ENCODE measurements around the gene DISC1. TPM values are rescaled to one million over a fixed set of nuclear protein-coding genes. Genes with fewer than 3 reads are reported as not detected.

The DISC1 gene
- total and polyA plus RNA-seq, 7 experiments from 2014 or later: 7.8 to 33.8 (median 17.1) TPM

DNA sequence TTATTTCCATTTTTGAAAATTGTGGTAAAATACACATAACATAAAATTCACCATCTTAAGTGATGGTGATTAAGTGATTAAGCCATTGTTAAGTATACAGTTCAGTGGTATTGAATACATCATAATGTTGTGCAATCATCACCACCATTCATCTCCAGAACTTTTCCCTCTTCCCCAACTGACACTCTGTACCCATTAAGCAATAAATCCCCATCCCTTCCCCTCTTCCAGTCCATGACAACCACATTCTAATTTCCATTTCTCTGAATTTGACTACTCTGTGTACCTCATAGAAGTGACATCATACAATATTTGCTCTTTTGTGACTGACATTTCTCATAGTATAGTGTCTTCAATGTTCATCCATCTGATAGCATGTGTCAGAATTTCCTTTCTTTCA is 124.8 kb downstream of the DISC1 start:
- ChIA-PET CTCF (no interaction called here), POLR2A (no interaction called here)
- Histone ChIP-seq H3K9me3 (ENCODE audit: control insufficient read depth in 2 of 3, low read length in 3 of 3) (peaks cover 0 to 22% (median 0%) of the 10 kb centered on the region in 3 experiments), H3K36me3 (ENCODE audit: control insufficient read depth in 2 of 3, insufficient read depth in 3 of 3, low read length in 3 of 3) (peaks cover 0 to 50% (median 11%) of the 10 kb centered on the region in 3 experiments), H3K27ac (ENCODE audit: low read depth, low read length) (no peak overlapping the region), H3K27me3 (ENCODE audit: control insufficient read depth in 2 of 2, insufficient read depth in 2 of 2, low read length in 2 of 2) (no peaks in the 10 kb centered on the region), H3K4me1 (ENCODE audit: control insufficient read depth in 2 of 2, insufficient read depth in 2 of 2, low read length in 2 of 2) (no peaks in the 10 kb centered on the region), H3K4me3 (ENCODE audit: low read length) (no peak overlapping the region)
- DNase-seq (no peak), ATAC-seq (no peak)
- no peaks in the 10 kb centered on the region for H3K27me3 Mint-ChIP-seq
- no peak overlapping the region for H3K27ac Mint-ChIP-seq
- H3K36me3 Mint-ChIP-seq: peaks cover 45 to 88% (median 79%) of the 10 kb centered on the region in 5 donors
- H3K9me3 Mint-ChIP-seq: peaks cover 4 to 46% (median 18%) of the 10 kb centered on the region in 11 donors
- intact Hi-C loops (cut with micrococcal nuclease): loop anchor here in 1 of 2 donors (10.0 kb wide), 1 partner anchor 1203 kb away; the partner anchor contains the start of gene NTPCR
- H3K4me3 Mint-ChIP-seq: no peak overlapping the region
- peaks cover 0 to 21% (median 7%) of the 10 kb centered on the region in 7 donors for H3K4me1 Mint-ChIP-seq

DNA sequence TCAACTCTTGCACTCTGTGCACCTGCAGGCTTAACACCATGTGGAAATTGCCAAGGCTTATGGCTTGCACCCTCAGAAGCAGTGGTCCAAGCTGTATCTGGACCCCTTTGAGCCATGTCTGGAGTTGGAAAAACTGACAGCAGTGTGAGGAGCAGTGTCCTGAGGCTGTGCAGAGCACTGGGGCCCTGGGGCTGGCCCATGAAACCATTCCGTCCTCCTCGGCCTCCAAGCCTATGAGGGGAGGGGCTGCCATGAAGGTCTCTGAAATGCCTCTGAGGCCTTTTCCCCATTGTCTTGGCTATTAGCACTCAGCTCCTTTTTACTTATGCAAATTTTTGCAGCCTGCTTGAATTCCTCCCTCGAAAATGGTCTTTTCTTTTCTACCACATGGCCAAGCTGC is 126.7 kb downstream of the DISC1 start:
- CTCF ChIA-PET: no interaction called here
- Mint-ChIP-seq H3K4me3 (no peak overlapping the region), H3K36me3 (peaks cover 45 to 75% (median 70%) of the 10 kb centered on the region in 5 donors), H3K27ac (no peak overlapping the region), H3K4me1 (peaks cover 0 to 13% (median 0%) of the 10 kb centered on the region in 7 donors), H3K27me3 (no peaks in the 10 kb centered on the region), H3K9me3 (peaks cover 4 to 43% (median 18%) of the 10 kb centered on the region in 11 donors)
- H3K36me3 ChIP-seq (ENCODE audit: control insufficient read depth in 2 of 3, insufficient read depth in 3 of 3, low read length in 3 of 3): peaks cover 0 to 50% (median 11%) of the 10 kb centered on the region in 3 experiments
- peaks cover 0 to 22% (median 0%) of the 10 kb centered on the region in 3 experiments for H3K9me3 ChIP-seq (ENCODE audit: control insufficient read depth in 2 of 3, low read length in 3 of 3)
- no peaks in the 10 kb centered on the region for H3K27me3 ChIP-seq (ENCODE audit: control insufficient read depth in 2 of 2, insufficient read depth in 2 of 2, low read length in 2 of 2)
- no peak for ATAC-seq
- H3K27ac ChIP-seq (ENCODE audit: low read depth, low read length): no peak overlapping the region
- no peaks in the 10 kb centered on the region for H3K4me1 ChIP-seq (ENCODE audit: control insufficient read depth in 2 of 2, insufficient read depth in 2 of 2, low read length in 2 of 2)
- POLR2A ChIA-PET: no interaction called here
- intact Hi-C loops (cut with micrococcal nuclease): loop anchor here in 1 of 2 donors (10.0 kb wide), 1 partner anchor 1201 kb away; the partner anchor contains the start of gene NTPCR
- no peak overlapping the region for H3K4me3 ChIP-seq (ENCODE audit: low read length)
- no peak for DNase-seq

DNA sequence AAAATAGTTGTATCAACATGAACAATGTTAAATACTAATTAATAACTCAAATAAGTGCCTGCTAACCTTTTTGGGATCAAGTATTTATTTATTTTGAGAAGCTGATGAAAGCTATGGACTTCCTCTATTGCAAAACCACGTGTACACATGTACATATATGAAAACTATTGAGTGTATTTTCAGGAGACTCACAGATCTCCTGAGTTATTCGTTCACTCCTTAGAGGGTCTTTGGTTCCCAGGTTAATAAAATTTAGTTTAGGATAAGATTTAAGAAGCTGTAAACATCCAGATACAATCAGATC is 130.5 kb downstream of the DISC1 start:
- Mint-ChIP-seq H3K9me3 (peaks cover 0 to 29% (median 14%) of the 10 kb centered on the region in 11 donors), H3K4me3 (peak overlapping the region in 1 of 10 donors; percentile 14)
- CTCF ChIA-PET: interaction anchor here (0.6 to 2.1 kb wide), 19 partner anchors 9 to 1645 kb away, joined by 3 to 14 read pairs (median 3); no protein-coding TSS in a partner anchor

DNA sequence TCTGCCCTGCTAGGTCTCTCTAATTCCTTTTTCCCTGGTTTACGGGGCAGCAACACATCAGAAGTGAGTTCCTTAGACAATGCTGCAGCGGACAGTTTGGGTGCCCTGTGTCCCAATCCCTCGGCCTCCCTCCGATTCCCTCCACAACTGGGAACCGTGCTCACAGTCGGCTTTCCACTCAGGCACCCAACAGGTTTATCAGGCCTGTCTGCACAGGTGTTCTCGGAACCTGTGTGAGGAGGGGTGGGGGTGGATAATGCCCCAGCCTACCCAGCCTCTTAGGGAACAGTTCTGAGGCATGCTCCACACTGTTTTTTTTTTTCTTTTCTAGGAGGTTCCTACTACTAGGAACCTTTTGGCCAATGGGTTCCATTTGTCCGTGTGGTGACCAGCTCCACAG is 131.2 kb downstream of the DISC1 start:
- ATAC-seq: no peak
- DNase-seq: no peak
- Mint-ChIP-seq H3K4me3 (peak overlapping the region in 1 of 10 donors; percentile 18), H3K27me3 (no peaks in the 10 kb centered on the region), H3K36me3 (peaks cover 21 to 64% (median 46%) of the 10 kb centered on the region in 5 donors), H3K9me3 (peaks cover 0 to 22% (median 9%) of the 10 kb centered on the region in 11 donors), H3K27ac (no peak overlapping the region), H3K4me1 (peaks cover 0 to 13% (median 0%) of the 10 kb centered on the region in 7 donors)
- intact Hi-C loops (cut with micrococcal nuclease): loop anchor here (2.0 to 10.0 kb wide), 4 partner anchors 49 to 1197 kb away; partner anchors contain the start of gene NTPCR (in 1 of the 2)
- ChIA-PET CTCF (interaction anchor here (0.7 to 1.7 kb wide), 4 partner anchors 11 to 275 kb away, joined by 3 to 6 read pairs (median 4); no protein-coding TSS in a partner anchor), POLR2A (no interaction called here)
- Histone ChIP-seq H3K36me3 (ENCODE audit: control insufficient read depth in 2 of 3, insufficient read depth in 3 of 3, low read length in 3 of 3) (peaks cover 0 to 20% (median 4%) of the 10 kb centered on the region in 3 experiments), H3K4me1 (ENCODE audit: control insufficient read depth in 2 of 2, insufficient read depth in 2 of 2, low read length in 2 of 2) (no peaks in the 10 kb centered on the region), H3K27me3 (ENCODE audit: control insufficient read depth in 2 of 2, insufficient read depth in 2 of 2, low read length in 2 of 2) (no peaks in the 10 kb centered on the region), H3K9me3 (ENCODE audit: control insufficient read depth in 2 of 3, low read length in 3 of 3) (peaks cover 0 to 12% (median 0%) of the 10 kb centered on the region in 3 experiments), H3K4me3 (ENCODE audit: low read length) (no peak overlapping the region), H3K27ac (ENCODE audit: low read depth, low read length) (no peak overlapping the region)

More for the DNA sequence above, 130.5 kb downstream of the DISC1 start:
- Mint-ChIP-seq H3K27me3 (no peaks in the 10 kb centered on the region), H3K27ac (no peak overlapping the region), H3K4me1 (peaks cover 0 to 13% (median 0%) of the 10 kb centered on the region in 7 donors), H3K36me3 (peaks cover 28 to 69% (median 50%) of the 10 kb centered on the region in 5 donors)
- ATAC-seq (peak; percentile 54), DNase-seq (no peak)
- intact Hi-C loops (cut with micrococcal nuclease): loop anchor here (2.0 to 10.0 kb wide), 4 partner anchors 50 to 1198 kb away; partner anchors contain the start of gene NTPCR (in 1 of the 2)
- POLR2A ChIA-PET: no interaction called here
- Histone ChIP-seq H3K36me3 (ENCODE audit: control insufficient read depth in 2 of 3, insufficient read depth in 3 of 3, low read length in 3 of 3) (peaks cover 0 to 28% (median 8%) of the 10 kb centered on the region in 3 experiments), H3K4me3 (ENCODE audit: low read length) (no peak overlapping the region), H3K27me3 (ENCODE audit: control insufficient read depth in 2 of 2, insufficient read depth in 2 of 2, low read length in 2 of 2) (no peaks in the 10 kb centered on the region), H3K27ac (ENCODE audit: low read depth, low read length) (no peak overlapping the region), H3K4me1 (ENCODE audit: control insufficient read depth in 2 of 2, insufficient read depth in 2 of 2, low read length in 2 of 2) (no peaks in the 10 kb centered on the region), H3K9me3 (ENCODE audit: control insufficient read depth in 2 of 3, low read length in 3 of 3) (peaks cover 0 to 19% (median 0%) of the 10 kb centered on the region in 3 experiments)

- Histone ChIP-seq H3K4me3 (ENCODE audit: low read length) (no peak overlapping the region), H3K27me3 (ENCODE audit: control insufficient read depth in 2 of 2, insufficient read depth in 2 of 2, low read length in 2 of 2) (no peaks in the 10 kb centered on the region), H3K9me3 (ENCODE audit: control insufficient read depth in 2 of 3, low read length in 3 of 3) (no peaks in the 10 kb centered on the region), H3K4me1 (ENCODE audit: control insufficient read depth in 2 of 2, insufficient read depth in 2 of 2, low read length in 2 of 2) (no peaks in the 10 kb centered on the region), H3K27ac (ENCODE audit: low read depth, low read length) (no peak overlapping the region), H3K36me3 (ENCODE audit: control insufficient read depth in 2 of 3, insufficient read depth in 3 of 3, low read length in 3 of 3) (no peaks in the 10 kb centered on the region)
- DNase-seq: no peak
- Mint-ChIP-seq H3K36me3 (peaks cover 0 to 46% (median 19%) of the 10 kb centered on the region in 5 donors), H3K27me3 (no peaks in the 10 kb centered on the region), H3K4me3 (no peak overlapping the region), H3K27ac (no peak overlapping the region), H3K9me3 (no peaks in the 10 kb centered on the region), H3K4me1 (peaks cover 0 to 8% (median 0%) of the 10 kb centered on the region in 7 donors)
- intact Hi-C loops (cut with micrococcal nuclease): no loop called here
- CTCF ChIA-PET: no interaction called here
- POLR2A ChIA-PET: no interaction called here
- ATAC-seq: no peak
Measured at GRCh38 chr1:231761252-231761651, 134.7 kb downstream of the DISC1 start.

GRCh38 chr1:231761747-231762541 is 135.4 kb downstream of the DISC1 start:
- H3K27me3 Mint-ChIP-seq: no peaks in the 10 kb centered on the region
- Histone ChIP-seq H3K4me3 (ENCODE audit: low read length) (no peak overlapping the region), H3K9me3 (ENCODE audit: control insufficient read depth in 2 of 3, low read length in 3 of 3) (no peaks in the 10 kb centered on the region), H3K27me3 (ENCODE audit: control insufficient read depth in 2 of 2, insufficient read depth in 2 of 2, low read length in 2 of 2) (no peaks in the 10 kb centered on the region), H3K36me3 (ENCODE audit: control insufficient read depth in 2 of 3, insufficient read depth in 3 of 3, low read length in 3 of 3) (no peaks in the 10 kb centered on the region), H3K4me1 (ENCODE audit: control insufficient read depth in 2 of 2, insufficient read depth in 2 of 2, low read length in 2 of 2) (no peaks in the 10 kb centered on the region), H3K27ac (ENCODE audit: low read depth, low read length) (no peak overlapping the region)
- POLR2A ChIA-PET: interaction anchor here (0.7 kb wide), 1 partner anchor 1088 kb away, joined by 3 read pairs; no protein-coding TSS in a partner anchor
- H3K27ac Mint-ChIP-seq: no peak overlapping the region
- no peak for DNase-seq
- H3K9me3 Mint-ChIP-seq: no peaks in the 10 kb centered on the region
- no peak overlapping the region for H3K4me3 Mint-ChIP-seq
- intact Hi-C loops (cut with micrococcal nuclease): no loop called here
- peaks cover 0 to 7% (median 0%) of the 10 kb centered on the region in 7 donors for H3K4me1 Mint-ChIP-seq
- no peak for ATAC-seq
- CTCF ChIA-PET: no interaction called here
- H3K36me3 Mint-ChIP-seq: peaks cover 0 to 49% (median 19%) of the 10 kb centered on the region in 5 donors
